Measurements from ENCODE around the gene SLC32A1. TPM values are rescaled to one million over a fixed set of nuclear protein-coding genes. Genes with fewer than 3 reads are reported as not detected.

SLC32A1 gene
- total and polyA plus RNA-seq, 4 donors = 3.1 to 51.5 (median 31.3) TPM

Small RNA genes within 50 kb of the gene (small RNA-seq; reads per million reads assigned to genes)
- gene RF00017 (ENCODE audit: low replicate concordance) = not detected

Other genes starting within 250 kb of the SLC32A1 start
- not detected for gene ADIG, start 143.3 kb upstream of the SLC32A1 start, total RNA-seq
- not detected for gene ADIG, start 143.3 kb upstream of the SLC32A1 start, polyA plus RNA-seq (ENCODE audit: insufficient read length in 2 of 2)
- gene ARHGAP40, start 122.7 kb upstream of the SLC32A1 start, total RNA-seq = not detected
- gene ARHGAP40, start 122.7 kb upstream of the SLC32A1 start, polyA plus RNA-seq (ENCODE audit: insufficient read length in 2 of 2) = under 1 TPM; 0.15 to 0.25 TPM
- gene ACTR5, start 24.0 kb downstream of the SLC32A1 start, total RNA-seq = 1 to 10 TPM; 7.1 to 8.8 TPM
- 10 to 100 TPM in 1 of 2 donors, 1 to 10 TPM in 1; 9.0 to 10.9 TPM for gene ACTR5, start 24.0 kb downstream of the SLC32A1 start, polyA plus RNA-seq (ENCODE audit: insufficient read length in 2 of 2)
- 10 to 100 TPM; 22.0 to 28.6 TPM for gene PPP1R16B, start 81.2 kb downstream of the SLC32A1 start, total RNA-seq
- 10 to 100 TPM; 47.0 to 55.2 TPM for gene PPP1R16B, start 81.2 kb downstream of the SLC32A1 start, polyA plus RNA-seq (ENCODE audit: insufficient read length in 2 of 2)
- 1 to 10 TPM; 5.8 to 8.1 TPM for gene FAM83D, start 201.9 kb downstream of the SLC32A1 start, total RNA-seq
- 10 to 100 TPM; 11.5 to 11.6 TPM for gene FAM83D, start 201.9 kb downstream of the SLC32A1 start, polyA plus RNA-seq (ENCODE audit: insufficient read length in 2 of 2)
- 10 to 100 TPM; 13.6 to 14.8 TPM for gene DHX35, start 237.9 kb downstream of the SLC32A1 start, total RNA-seq
- gene DHX35, start 237.9 kb downstream of the SLC32A1 start, polyA plus RNA-seq (ENCODE audit: insufficient read length in 2 of 2) = 10 to 100 TPM; 13.7 to 14.8 TPM